ENCODE data around the gene GPR39.

Gene GPR39

GRCh38 chr2:132426033-132426432, 9.4 kb downstream of the GPR39 start:
- Histone ChIP-seq H3K18ac (ENCODE audit: low read length) (no peak overlapping the region), H2AK5ac (ENCODE audit: low read length) (no peak overlapping the region), H3K27me3 (ENCODE audit: insufficient read depth, low read length) (no peaks in the 10 kb centered on the region), H3K23ac (ENCODE audit: low read length) (no peak overlapping the region), H3K79me1 (ENCODE audit: low read length) (peaks cover 7% of the 10 kb centered on the region), H3K27ac (ENCODE audit: low read depth, low read length) (no peak overlapping the region), H3K36me3 (ENCODE audit: control insufficient read depth in 1 of 2, insufficient read depth in 2 of 2, low read length in 2 of 2) (no peaks in the 10 kb centered on the region), H3K14ac (ENCODE audit: low read length) (no peak overlapping the region), H2BK5ac (ENCODE audit: low read depth, low read length, poor library complexity) (no peak overlapping the region), H2BK12ac (ENCODE audit: low read length) (peak overlapping the region; percentile 34), H3K4me2 (ENCODE audit: low read length) (no peak overlapping the region), H4K12ac (ENCODE audit: low read depth, low read length) (no peak overlapping the region), H3K4me3 (ENCODE audit: low read depth, low read length) (no peak overlapping the region), H4K91ac (ENCODE audit: low read depth, low read length) (no peak overlapping the region), H3K9ac (ENCODE audit: low read length) (no peak overlapping the region), H2AFZ (ENCODE audit: insufficient read depth, low read length, poor library complexity) (no peak overlapping the region), H3K79me2 (ENCODE audit: control insufficient read depth, insufficient read depth, low read length, poor library complexity) (peaks cover 2% of the 10 kb centered on the region), H2BK120ac (ENCODE audit: insufficient read depth, low read length, poor library complexity) (no peak overlapping the region), H3K9me3 (ENCODE audit: insufficient read depth, low read depth, low read length) (no peaks in the 10 kb centered on the region), H3K4me1 (ENCODE audit: control insufficient read depth in 1 of 2, insufficient read depth in 2 of 2, low read length in 2 of 2) (peaks cover 14 to 20% of the 10 kb centered on the region in 2 experiments), H4K8ac (ENCODE audit: low read depth, low read length) (no peak overlapping the region), H3K4ac (ENCODE audit: low read depth, low read length) (no peak overlapping the region)
- no CpG with 5 or more reads among the region's 3 CpGs for WGBS (ENCODE audit: extremely low coverage, insufficient coverage, insufficient read length)
- no peak for DNase-seq

DNA sequence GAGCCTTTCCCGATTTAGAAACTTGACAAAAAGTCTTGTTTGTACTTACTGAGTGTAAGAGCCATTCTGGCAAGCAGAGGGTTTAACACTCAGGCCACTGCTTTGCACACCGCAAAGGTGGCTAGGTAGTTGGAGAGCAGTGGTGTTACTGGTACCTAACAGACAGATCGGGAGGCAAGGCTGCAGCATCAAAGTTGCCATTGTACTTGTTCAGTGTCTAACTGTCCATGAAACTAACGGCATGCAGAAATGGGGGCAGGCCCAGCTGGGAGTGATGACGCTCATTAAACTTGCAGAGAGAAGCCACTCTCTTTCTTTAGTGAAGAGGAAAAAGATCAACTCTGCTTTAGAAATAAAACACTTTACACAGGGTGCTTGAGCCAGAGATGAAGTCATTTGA, 10.1 kb downstream of the GPR39 start:
- H3K18ac ChIP-seq (ENCODE audit: low read length), result no peak overlapping the region
- peaks cover 2% of the 10 kb centered on the region for H3K79me2 ChIP-seq (ENCODE audit: control insufficient read depth, insufficient read depth, low read length, poor library complexity)
- H4K12ac ChIP-seq (ENCODE audit: low read depth, low read length), result no peak overlapping the region
- no peaks in the 10 kb centered on the region for H3K27me3 ChIP-seq (ENCODE audit: insufficient read depth, low read length)
- H2BK120ac ChIP-seq (ENCODE audit: insufficient read depth, low read length, poor library complexity), result no peak overlapping the region
- H2BK5ac ChIP-seq (ENCODE audit: low read depth, low read length, poor library complexity), result no peak overlapping the region
- no peaks in the 10 kb centered on the region for H3K9me3 ChIP-seq (ENCODE audit: insufficient read depth, low read depth, low read length)
- H4K8ac ChIP-seq (ENCODE audit: low read depth, low read length), result no peak overlapping the region
- H3K79me1 ChIP-seq (ENCODE audit: low read length), result peaks cover 7% of the 10 kb centered on the region
- H2AK5ac ChIP-seq (ENCODE audit: low read length), result no peak overlapping the region
- H3K4me3 ChIP-seq (ENCODE audit: low read depth, low read length), result no peak overlapping the region
- no peak overlapping the region for H3K14ac ChIP-seq (ENCODE audit: low read length)
- H3K4ac ChIP-seq (ENCODE audit: low read depth, low read length), result no peak overlapping the region
- no peak overlapping the region for H3K27ac ChIP-seq (ENCODE audit: low read depth, low read length)
- no peak overlapping the region for H3K4me2 ChIP-seq (ENCODE audit: low read length)
- WGBS (ENCODE audit: extremely low coverage, insufficient coverage, insufficient read length), result no CpG with 5 or more reads among the region's 5 CpGs
- DNase-seq, result no peak
- no peak overlapping the region for H2BK12ac ChIP-seq (ENCODE audit: low read length)
- H2AFZ ChIP-seq (ENCODE audit: insufficient read depth, low read length, poor library complexity), result no peak overlapping the region
- H3K36me3 ChIP-seq (ENCODE audit: control insufficient read depth in 1 of 2, insufficient read depth in 2 of 2, low read length in 2 of 2), result no peaks in the 10 kb centered on the region
- no peak overlapping the region for H3K9ac ChIP-seq (ENCODE audit: low read length)
- H3K4me1 ChIP-seq (ENCODE audit: control insufficient read depth in 1 of 2, insufficient read depth in 2 of 2, low read length in 2 of 2), result peaks cover 14 to 20% of the 10 kb centered on the region in 2 experiments
- no peak overlapping the region for H3K23ac ChIP-seq (ENCODE audit: low read length)
- no peak overlapping the region for H4K91ac ChIP-seq (ENCODE audit: low read depth, low read length)

GRCh38 chr2:132429351-132429750, 12.7 kb downstream of the GPR39 start:
- Histone ChIP-seq H3K23ac (ENCODE audit: low read length) (no peak overlapping the region), H3K4me1 (ENCODE audit: control insufficient read depth in 1 of 2, insufficient read depth in 2 of 2, low read length in 2 of 2) (peaks cover 14 to 18% of the 10 kb centered on the region in 2 experiments), H2AK5ac (ENCODE audit: low read length) (no peak overlapping the region), H3K79me1 (ENCODE audit: low read length) (peaks cover 7% of the 10 kb centered on the region), H3K4me3 (ENCODE audit: low read depth, low read length) (no peak overlapping the region), H3K4me2 (ENCODE audit: low read length) (no peak overlapping the region), H2AFZ (ENCODE audit: insufficient read depth, low read length, poor library complexity) (no peak overlapping the region), H4K12ac (ENCODE audit: low read depth, low read length) (no peak overlapping the region), H3K79me2 (ENCODE audit: control insufficient read depth, insufficient read depth, low read length, poor library complexity) (peaks cover 2% of the 10 kb centered on the region), H3K4ac (ENCODE audit: low read depth, low read length) (no peak overlapping the region), H2BK5ac (ENCODE audit: low read depth, low read length, poor library complexity) (no peak overlapping the region), H4K91ac (ENCODE audit: low read depth, low read length) (peak overlapping the region; percentile 18), H3K36me3 (ENCODE audit: control insufficient read depth in 1 of 2, insufficient read depth in 2 of 2, low read length in 2 of 2) (no peaks in the 10 kb centered on the region), H3K18ac (ENCODE audit: low read length) (no peak overlapping the region), H2BK12ac (ENCODE audit: low read length) (no peak overlapping the region), H3K14ac (ENCODE audit: low read length) (no peak overlapping the region), H3K9me3 (ENCODE audit: insufficient read depth, low read depth, low read length) (peaks cover 1% of the 10 kb centered on the region), H3K27ac (ENCODE audit: low read depth, low read length) (no peak overlapping the region), H3K9ac (ENCODE audit: low read length) (no peak overlapping the region), H3K27me3 (ENCODE audit: insufficient read depth, low read length) (no peaks in the 10 kb centered on the region), H2BK120ac (ENCODE audit: insufficient read depth, low read length, poor library complexity) (no peak overlapping the region), H4K8ac (ENCODE audit: low read depth, low read length) (no peak overlapping the region)
- no CpG with 5 or more reads among the region's 2 CpGs for WGBS (ENCODE audit: extremely low coverage, insufficient coverage, insufficient read length)
- no peak for DNase-seq

- peaks cover 2% of the 10 kb centered on the region for H3K79me2 ChIP-seq (ENCODE audit: control insufficient read depth, insufficient read depth, low read length, poor library complexity)
- no peak overlapping the region for H2AK5ac ChIP-seq (ENCODE audit: low read length)
- no peak overlapping the region for H3K27ac ChIP-seq (ENCODE audit: low read depth, low read length)
- H3K4me2 ChIP-seq (ENCODE audit: low read length), result no peak overlapping the region
- H4K91ac ChIP-seq (ENCODE audit: low read depth, low read length), result no peak overlapping the region
- H3K36me3 ChIP-seq (ENCODE audit: control insufficient read depth in 1 of 2, insufficient read depth in 2 of 2, low read length in 2 of 2), result no peaks in the 10 kb centered on the region
- no peak overlapping the region for H3K14ac ChIP-seq (ENCODE audit: low read length)
- no peaks in the 10 kb centered on the region for H3K27me3 ChIP-seq (ENCODE audit: insufficient read depth, low read length)
- DNase-seq, result peak in 1 of 2 donors; percentile 13
- no peak overlapping the region for H3K4ac ChIP-seq (ENCODE audit: low read depth, low read length)
- no peak overlapping the region for H3K18ac ChIP-seq (ENCODE audit: low read length)
- H3K4me1 ChIP-seq (ENCODE audit: control insufficient read depth in 1 of 2, insufficient read depth in 2 of 2, low read length in 2 of 2), result peaks cover 9 to 12% of the 10 kb centered on the region in 2 experiments
- peaks cover 4% of the 10 kb centered on the region for H3K79me1 ChIP-seq (ENCODE audit: low read length)
- no peak overlapping the region for H4K12ac ChIP-seq (ENCODE audit: low read depth, low read length)
- H3K9ac ChIP-seq (ENCODE audit: low read length), result no peak overlapping the region
- H2AFZ ChIP-seq (ENCODE audit: insufficient read depth, low read length, poor library complexity), result no peak overlapping the region
- H3K23ac ChIP-seq (ENCODE audit: low read length), result no peak overlapping the region
- H2BK12ac ChIP-seq (ENCODE audit: low read length), result no peak overlapping the region
- WGBS (ENCODE audit: extremely low coverage, insufficient coverage, insufficient read length), result no CpG with 5 or more reads among the region's 2 CpGs
- H2BK120ac ChIP-seq (ENCODE audit: insufficient read depth, low read length, poor library complexity), result no peak overlapping the region
- no peak overlapping the region for H3K4me3 ChIP-seq (ENCODE audit: low read depth, low read length)
- no peak overlapping the region for H4K8ac ChIP-seq (ENCODE audit: low read depth, low read length)
- peaks cover 1% of the 10 kb centered on the region for H3K9me3 ChIP-seq (ENCODE audit: insufficient read depth, low read depth, low read length)
- no peak overlapping the region for H2BK5ac ChIP-seq (ENCODE audit: low read depth, low read length, poor library complexity)
Observed at GRCh38 chr2:132429941-132430573, 13.5 kb downstream of the GPR39 start.

Measured in trophoblast cell (in vitro differentiated cells and primary cell).